DOHH2 (cell line): Measurements from ENCODE around the gene SKAP1.

ENCODE experiments used
- H3F3A ChIP-seq: fragments of 200-600 bp; sonication (generic), shearing (Covaris generic); 2 replicates; pipeline ENCODE4 v1.6.0; 2016; ENCODE audit warnings: antibody characterized with exemption, mild to moderate bottlenecking; ENCODE audit not compliant: control insufficient read depth, insufficient read depth
- H3K27ac ChIP-seq: fragments of 200-600 bp; sonication (generic); 2 replicates; pipeline ENCODE4 v1.5.1; 2014; ENCODE audit warnings: low read depth, mild to moderate bottlenecking, low read length, moderate library complexity
- H3K27me3 ChIP-seq: fragments of 200-600 bp; sonication (generic); 2 replicates; pipeline ENCODE4 v1.6.1; 2014; ENCODE audit warnings: mild to moderate bottlenecking, low read length, mixed read lengths; ENCODE audit not compliant: control insufficient read depth
- H3K36me3 ChIP-seq: fragments of 200-600 bp; sonication (generic); 2 replicates; pipeline ENCODE4 v1.6.1; 2014; ENCODE audit warnings: mild to moderate bottlenecking, low read length, moderate library complexity, mixed read lengths; ENCODE audit not compliant: control insufficient read depth
- H3K4me1 ChIP-seq: fragments of 200-600 bp; sonication (generic); 2 replicates; pipeline ENCODE4 v1.6.1; 2014; ENCODE audit warnings: mild to moderate bottlenecking, low read length, mixed read lengths; ENCODE audit not compliant: control insufficient read depth
- H3K4me2 ChIP-seq: fragments of 200-600 bp; sonication (generic); 2 replicates; pipeline ENCODE4 v1.6.0; 2014; ENCODE audit warnings: mild to moderate bottlenecking, low read length, moderate library complexity
- H3K4me3 ChIP-seq: fragments of 200-600 bp; sonication (generic); 2 replicates; pipeline ENCODE4 v1.5.1; 2014; ENCODE audit warnings: mild to moderate bottlenecking, low read length, mixed read lengths
- H3K79me2 ChIP-seq: fragments of 200-600 bp; sonication (generic); 2 replicates; pipeline ENCODE4 v1.6.1; 2014; ENCODE audit warnings: mild to moderate bottlenecking, low read length, mixed read lengths; ENCODE audit not compliant: control insufficient read depth
- H3K9me2 ChIP-seq: fragments of 200-600 bp; sonication (generic); replicated peaks from 2 replicates; pipeline ENCODE4 v1.6.1; 2014; ENCODE audit warnings: mild to moderate bottlenecking, low read length, mixed read lengths; ENCODE audit not compliant: control insufficient read depth
- H3K9me3 ChIP-seq: fragments of 200-600 bp; sonication (generic); 2 replicates; pipeline ENCODE4 v1.6.1; 2014; ENCODE audit warnings: antibody characterized with exemption, low read length, mixed read lengths; ENCODE audit not compliant: control insufficient read depth, insufficient read depth
- H4K20me1 ChIP-seq: fragments of 200-600 bp; sonication (generic); 2 replicates; pipeline ENCODE4 v1.6.0; 2014; ENCODE audit warnings: low read depth, mild to moderate bottlenecking, antibody characterized with exemption, low read length, moderate library complexity; ENCODE audit not compliant: control insufficient read depth, insufficient read depth
- CTCF ChIP-seq: fragments of 200-600 bp; sonication (generic); IDR thresholded peaks from one replicate; pipeline ENCODE4 v1.5.1; 2014; ENCODE audit warnings: antibody characterized with exemption, mild to moderate bottlenecking, low read depth, low read length; ENCODE audit not compliant: poor library complexity, severe bottlenecking
- EZH2phosphoT487 ChIP-seq: fragments of 200-600 bp; sonication (generic); IDR thresholded peaks from 2 replicates; pipeline ENCODE4 v1.6.1; 2017; ENCODE audit warnings: borderline replicate concordance, mild to moderate bottlenecking, antibody characterized with exemption, low read length, moderate library complexity, mixed read lengths

Gene SKAP1

GRCh38 chr17:48148854-48149786, 280.9 kb downstream of the SKAP1 start:
- no peaks in the 10 kb centered on the region for H3K9me3 ChIP-seq
- no peak overlapping the region for H3K27ac ChIP-seq
- H3K27me3 ChIP-seq, result peaks cover 19% of the 10 kb centered on the region
- H4K20me1 ChIP-seq, result no peaks in the 10 kb centered on the region
- H3K79me2 ChIP-seq, result no peaks in the 10 kb centered on the region
- no peak for TF ChIP-seq EZH2phosphoT487
- no peak for TF ChIP-seq CTCF
- no peak overlapping the region for H3K4me3 ChIP-seq
- H3K4me2 ChIP-seq, result no peak overlapping the region
- H3K9me2 ChIP-seq, result no peaks in the 10 kb centered on the region
- H3K4me1 ChIP-seq, result no peaks in the 10 kb centered on the region
- no peaks in the 10 kb centered on the region for H3F3A ChIP-seq
- H3K36me3 ChIP-seq, result no peaks in the 10 kb centered on the region

- Histone ChIP-seq H3K27ac (no peak overlapping the region), H3K27me3 (peaks cover 27% of the 10 kb centered on the region), H3K36me3 (no peaks in the 10 kb centered on the region), H3K79me2 (no peaks in the 10 kb centered on the region), H3K9me3 (no peaks in the 10 kb centered on the region), H3K9me2 (no peaks in the 10 kb centered on the region), H3K4me2 (no peak overlapping the region), H4K20me1 (no peaks in the 10 kb centered on the region), H3F3A (no peaks in the 10 kb centered on the region), H3K4me1 (no peaks in the 10 kb centered on the region), H3K4me3 (no peak overlapping the region)
- no peak for TF ChIP-seq EZH2phosphoT487
- TF ChIP-seq CTCF, result no peak
Observed at GRCh38 chr17:48148029-48148770, 281.8 kb downstream of the SKAP1 start.

GRCh38 chr17:48144976-48145798, 284.8 kb downstream of the SKAP1 start:
- no peaks in the 10 kb centered on the region for H3K79me2 ChIP-seq
- no peaks in the 10 kb centered on the region for H4K20me1 ChIP-seq
- no peak overlapping the region for H3K4me2 ChIP-seq
- H3K27me3 ChIP-seq, result peaks cover 32% of the 10 kb centered on the region
- no peaks in the 10 kb centered on the region; the same call in 1 of the 2 replicates for H3K4me1 ChIP-seq
- no peak overlapping the region for H3K4me3 ChIP-seq
- H3F3A ChIP-seq, result no peaks in the 10 kb centered on the region
- TF ChIP-seq EZH2phosphoT487 (no peak), CTCF (no peak)
- no peaks in the 10 kb centered on the region for H3K9me2 ChIP-seq
- H3K36me3 ChIP-seq, result no peaks in the 10 kb centered on the region
- H3K27ac ChIP-seq, result no peak overlapping the region
- H3K9me3 ChIP-seq, result no peaks in the 10 kb centered on the region
